Tibial nerve (tissue), 4 donors: ENCODE results near the gene GPR15. TPM values are rescaled to one million over a fixed set of nuclear protein-coding genes. Genes with fewer than 3 reads are reported as not detected.

Source experiments
- DNase-seq, 2 donors: peaks; one replicate each; pipeline ENCODE4 v3.0.0-alpha.2; 2019; ENCODE audit warnings: low spot score in 2 of 2
- H3K27ac ChIP-seq, 4 donors: fragments of 200-600 bp; sonication (generic) in 3 of 4; one replicate each; pipeline ENCODE4 v1.5.1; 2017 to 2019; ENCODE audit warnings: mild to moderate bottlenecking in 1 of 4
- H3K27me3 ChIP-seq, 2 donors: fragments of 200-600 bp; sonication (generic) in 1 of 2; one replicate each; pipeline versions ENCODE4 v1.5.1 to v1.6.0; 2017 to 2019
- H3K36me3 ChIP-seq, 3 donors: fragments of 200-600 bp; sonication (generic); one replicate each; pipeline ENCODE4 v1.5.1; 2018 to 2019
- H3K4me1 ChIP-seq, 4 donors: fragments of 200-600 bp; sonication (generic) in 3 of 4; one replicate each; pipeline ENCODE4 v1.5.1; 2017 to 2019
- H3K4me3 ChIP-seq, 4 donors: fragments of 200-600 bp; sonication (generic) in 3 of 4; one replicate each; pipeline ENCODE4 v1.5.1; 2017 to 2019; ENCODE audit warnings: mild to moderate bottlenecking in 1 of 4, moderate library complexity in 1 of 4
- H3K9me3 ChIP-seq, 4 donors: fragments of 200-600 bp; sonication (generic) in 3 of 4; one replicate each; pipeline ENCODE4 v1.5.1; 2017 to 2019
- EP300 ChIP-seq, 2 donors: sonication (generic); formaldehyde crosslinking; IDR thresholded peaks; one replicate each; pipeline ENCODE4 v1.6.1; 2017; ENCODE audit warnings: antibody characterized with exemption in 2 of 2, mild to moderate bottlenecking in 1 of 2
- POLR2A ChIP-seq, 2 donors: fragments of 450-650 bp; IDR thresholded peaks; one replicate each; pipeline ENCODE4 v1.6.1; 2017; ENCODE audit warnings: antibody characterized with exemption in 2 of 2, mild to moderate bottlenecking in 2 of 2, moderate library complexity in 2 of 2
- WGBS, 2 donors: methylation state at CpG; one replicate each; pipeline ENCODE4 v1.1.5; 2018; 5-methylcytosine and 5-hydroxymethylcytosine counted together
- total RNA-seq, 4 donors: library from RNA; depleted of rRNA; stranded (reverse); fragments of >200 nt; gene quantifications; one replicate each; pipeline ENCODE4 v1.1.0, GENCODE V29; 2016
- TF ChIP-seq, protein P1 (sequence below), 5 experiments: fragments of 200-600 bp in 3 of 5; fragments of 450-650 bp in 2 of 5; sonication (generic) in 3 of 5; IDR thresholded peaks; one replicate each; pipeline ENCODE4 v1.5.1; 2016 to 2019; ENCODE audit warnings: antibody characterized with exemption in 5 of 5, mild to moderate bottlenecking in 3 of 5, moderate library complexity in 2 of 5

GPR15 gene
- total RNA-seq, 4 donors from 2014 or later: not detected

DNA sequence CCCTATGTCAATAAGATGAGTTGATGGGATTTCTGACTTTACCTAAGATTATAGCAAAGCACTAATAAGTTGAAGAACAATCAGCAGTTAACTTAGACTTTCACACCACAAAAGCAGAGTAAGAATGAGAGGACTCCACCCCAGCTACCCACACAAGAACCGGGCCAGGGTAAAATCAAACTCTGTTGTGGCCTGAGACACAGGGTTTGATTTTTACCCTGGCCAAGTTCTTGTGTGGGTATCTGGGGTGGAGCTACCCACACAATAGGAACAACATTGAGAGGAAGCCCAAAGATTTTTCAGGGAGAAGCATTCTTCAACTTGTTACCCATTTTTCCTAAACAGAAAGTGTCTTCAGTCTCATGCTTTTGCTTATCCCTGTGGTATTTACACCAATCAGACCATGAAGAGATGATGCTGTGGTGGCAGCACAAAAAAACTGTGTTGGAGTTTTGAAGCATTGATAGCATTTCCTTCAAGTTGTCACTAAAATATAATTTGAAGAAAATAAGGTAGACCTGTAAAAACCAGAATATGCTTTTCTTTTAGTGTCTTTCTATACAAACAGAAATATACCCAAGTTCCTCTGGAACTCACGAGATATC lies 36.0 kb downstream of the GPR15 start:
- no peaks in the 10 kb centered on the region for H3K9me3 ChIP-seq
- H3K4me3 ChIP-seq: no peak overlapping the region
- WGBS, 2 donors: 67 to 70% methylated on average over 2 of the region's 2 CpGs
- H3K27ac ChIP-seq: no peak overlapping the region
- no peaks in the 10 kb centered on the region for H3K4me1 ChIP-seq
- H3K36me3 ChIP-seq: no peaks in the 10 kb centered on the region
- no peaks in the 10 kb centered on the region for H3K27me3 ChIP-seq
- TF ChIP-seq, protein P1, sequence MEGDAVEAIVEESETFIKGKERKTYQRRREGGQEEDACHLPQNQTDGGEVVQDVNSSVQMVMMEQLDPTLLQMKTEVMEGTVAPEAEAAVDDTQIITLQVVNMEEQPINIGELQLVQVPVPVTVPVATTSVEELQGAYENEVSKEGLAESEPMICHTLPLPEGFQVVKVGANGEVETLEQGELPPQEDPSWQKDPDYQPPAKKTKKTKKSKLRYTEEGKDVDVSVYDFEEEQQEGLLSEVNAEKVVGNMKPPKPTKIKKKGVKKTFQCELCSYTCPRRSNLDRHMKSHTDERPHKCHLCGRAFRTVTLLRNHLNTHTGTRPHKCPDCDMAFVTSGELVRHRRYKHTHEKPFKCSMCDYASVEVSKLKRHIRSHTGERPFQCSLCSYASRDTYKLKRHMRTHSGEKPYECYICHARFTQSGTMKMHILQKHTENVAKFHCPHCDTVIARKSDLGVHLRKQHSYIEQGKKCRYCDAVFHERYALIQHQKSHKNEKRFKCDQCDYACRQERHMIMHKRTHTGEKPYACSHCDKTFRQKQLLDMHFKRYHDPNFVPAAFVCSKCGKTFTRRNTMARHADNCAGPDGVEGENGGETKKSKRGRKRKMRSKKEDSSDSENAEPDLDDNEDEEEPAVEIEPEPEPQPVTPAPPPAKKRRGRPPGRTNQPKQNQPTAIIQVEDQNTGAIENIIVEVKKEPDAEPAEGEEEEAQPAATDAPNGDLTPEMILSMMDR (IDR thresholded peaks at IDR 0.05): no peak
- TF ChIP-seq POLR2A (IDR thresholded peaks at IDR 0.05): no peak
- no peak for TF ChIP-seq EP300 (IDR thresholded peaks at IDR 0.05)
- no peak for DNase-seq

GRCh38 chr3:98568402-98568801 lies 36.6 kb downstream of the GPR15 start:
- no peaks in the 10 kb centered on the region for H3K27me3 ChIP-seq
- no peak overlapping the region for H3K4me3 ChIP-seq
- DNase-seq: no peak
- WGBS, 2 donors: 80 to 83% methylated on average over 3 of the region's 3 CpGs
- no peak overlapping the region for H3K27ac ChIP-seq
- TF ChIP-seq POLR2A (IDR thresholded peaks at IDR 0.05) (no peak), EP300 (IDR thresholded peaks at IDR 0.05) (no peak)
- TF ChIP-seq, protein P1 (IDR thresholded peaks at IDR 0.05): no peak
- no peaks in the 10 kb centered on the region for H3K36me3 ChIP-seq
- no peaks in the 10 kb centered on the region for H3K4me1 ChIP-seq
- H3K9me3 ChIP-seq: no peaks in the 10 kb centered on the region

GRCh38 chr3:98573181-98573728 lies 41.5 kb downstream of the GPR15 start:
- DNase-seq: no peak
- 12 to 31% methylated on average over 2 of the region's 2 CpGs for WGBS, 2 donors
- Histone ChIP-seq H3K27ac (no peak overlapping the region), H3K4me3 (no peak overlapping the region), H3K4me1 (no peaks in the 10 kb centered on the region), H3K27me3 (no peaks in the 10 kb centered on the region), H3K36me3 (peaks cover 0 to 21% (median 0%) of the 10 kb centered on the region in 3 donors), H3K9me3 (no peaks in the 10 kb centered on the region)
- TF ChIP-seq, protein P1 (IDR thresholded peaks at IDR 0.05): peak in 2 of 5 experiments; percentile 19 to 27
- TF ChIP-seq EP300 (IDR thresholded peaks at IDR 0.05): no peak

DNA sequence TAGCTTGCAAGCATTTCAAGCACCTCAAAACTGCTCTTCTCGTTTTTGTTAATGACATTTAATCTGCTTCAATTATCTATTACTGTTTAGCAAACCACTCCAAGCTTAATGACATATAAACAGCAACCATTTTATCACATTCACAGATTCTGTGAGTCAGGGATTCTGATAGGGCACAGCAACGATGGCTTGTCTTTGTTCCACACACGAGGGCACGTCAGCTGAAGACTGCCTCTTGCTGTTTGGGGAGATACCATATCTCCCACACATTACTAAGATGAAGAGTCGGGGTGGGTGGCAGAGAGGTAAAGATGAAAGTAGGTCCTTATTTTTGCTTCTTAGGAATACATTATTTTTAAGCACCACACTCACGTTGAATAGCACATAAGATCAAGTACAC lies 42.4 kb downstream of the GPR15 start:
- peaks cover 0 to 30% (median 0%) of the 10 kb centered on the region in 3 donors for H3K36me3 ChIP-seq
- H3K27me3 ChIP-seq: no peaks in the 10 kb centered on the region
- DNase-seq: no peak
- H3K9me3 ChIP-seq: no peaks in the 10 kb centered on the region
- no peak overlapping the region for H3K4me3 ChIP-seq
- no peaks in the 10 kb centered on the region for H3K4me1 ChIP-seq
- WGBS, 2 donors: 82% methylated on average over 6 of the region's 6 CpGs
- H3K27ac ChIP-seq: no peak overlapping the region
- TF ChIP-seq POLR2A (IDR thresholded peaks at IDR 0.05) (no peak), EP300 (IDR thresholded peaks at IDR 0.05) (no peak)
- TF ChIP-seq, protein P1 (IDR thresholded peaks at IDR 0.05): no peak

DNA sequence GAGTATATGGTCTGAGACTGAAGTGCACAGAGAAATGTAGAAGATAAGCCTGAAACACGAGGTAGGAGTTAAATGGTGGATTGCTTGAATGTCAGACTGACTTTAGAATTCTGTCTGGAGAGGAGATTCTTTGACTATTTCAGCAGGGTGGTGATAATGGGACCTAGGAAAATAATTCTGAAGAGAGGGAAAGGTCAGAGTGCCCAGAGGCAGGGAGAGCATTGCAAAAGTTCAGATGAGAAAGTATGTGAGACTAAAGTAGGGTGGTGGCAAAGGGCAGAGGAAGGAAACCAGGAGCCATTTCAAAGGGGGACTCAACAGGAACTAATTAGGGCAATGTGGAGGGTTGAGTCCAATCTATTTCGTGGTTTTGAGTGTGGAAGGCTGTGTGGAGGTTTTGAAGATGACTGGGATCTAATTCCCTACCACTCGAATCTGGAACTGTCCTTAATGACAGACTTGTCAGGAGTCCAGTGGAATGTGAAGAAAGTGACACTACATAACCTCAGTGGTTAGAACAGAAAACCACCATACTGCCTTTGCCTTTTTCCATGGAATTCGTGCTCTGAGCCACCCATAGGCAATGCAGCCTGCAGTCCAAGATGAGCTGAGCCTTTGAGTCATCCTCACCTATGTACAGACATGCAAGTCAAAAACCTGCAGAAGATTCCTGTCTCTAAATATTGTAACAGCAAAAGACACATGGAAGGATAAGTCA lies 45.6 kb downstream of the GPR15 start:
- H3K4me3 ChIP-seq: no peak overlapping the region
- no peak for DNase-seq
- H3K36me3 ChIP-seq: peaks cover 0 to 53% (median 0%) of the 10 kb centered on the region in 3 donors
- no peak for TF ChIP-seq EP300 (IDR thresholded peaks at IDR 0.05)
- TF ChIP-seq, protein P1 (IDR thresholded peaks at IDR 0.05): no peak
- TF ChIP-seq POLR2A (IDR thresholded peaks at IDR 0.05): no peak
- H3K27me3 ChIP-seq: no peaks in the 10 kb centered on the region
- no peak overlapping the region for H3K27ac ChIP-seq
- 74 to 75% methylated on average over 4 of the region's 4 CpGs for WGBS, 2 donors
- H3K9me3 ChIP-seq: no peaks in the 10 kb centered on the region
- no peaks in the 10 kb centered on the region for H3K4me1 ChIP-seq
